ENCODE data around the gene UBASH3B. TPM values are rescaled to one million over a fixed set of nuclear protein-coding genes. Genes with fewer than 3 reads are reported as not detected.

Gene UBASH3B
- total RNA-seq, 2 experiments from 2014 or later = 16.2 to 20.1 TPM

DNA sequence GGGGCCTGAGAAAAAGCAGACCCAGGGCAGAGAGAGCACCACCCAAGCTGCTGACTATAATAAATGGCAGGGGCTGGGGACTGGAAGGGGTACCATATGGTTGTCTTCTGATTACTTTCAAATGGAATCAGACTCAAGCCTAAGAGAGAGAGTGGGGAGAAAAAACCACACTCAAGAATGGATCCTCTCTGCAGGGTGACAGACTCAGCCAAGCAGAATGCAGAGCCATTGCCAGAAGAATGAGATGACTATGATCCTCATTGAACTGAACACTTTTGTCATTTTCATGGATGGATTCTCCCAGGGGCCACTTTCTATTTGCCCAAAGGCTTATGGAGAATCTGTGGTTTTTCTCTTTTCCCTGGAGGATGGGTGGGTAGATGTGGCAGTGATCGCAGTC lies 8.7 kb downstream of the UBASH3B start:
- no peak for DNase-seq
- POLR2A ChIA-PET = no interaction called here
- peaks cover under 1% of the 10 kb centered on the region for H3K9me3 Mint-ChIP-seq (ENCODE audit: low read depth)
- H3K4me3 Mint-ChIP-seq = no peak overlapping the region
- H3K36me3 Mint-ChIP-seq (ENCODE audit: low read depth) = peaks cover 5% of the 10 kb centered on the region
- no peak overlapping the region for H3K27ac Mint-ChIP-seq
- no peaks in the 10 kb centered on the region for H3K27me3 Mint-ChIP-seq
- CTCF ChIA-PET = interaction anchor here (0.6 to 1.6 kb wide), 4 partner anchors 10 to 60 kb away, joined by 3 to 6 read pairs (median 4); no protein-coding TSS in a partner anchor
- peaks cover 62% of the 10 kb centered on the region for H3K4me1 Mint-ChIP-seq
- intact Hi-C loops (cut with DNase I, micrococcal nuclease) = no loop called here
- ATAC-seq = no peak

DNA sequence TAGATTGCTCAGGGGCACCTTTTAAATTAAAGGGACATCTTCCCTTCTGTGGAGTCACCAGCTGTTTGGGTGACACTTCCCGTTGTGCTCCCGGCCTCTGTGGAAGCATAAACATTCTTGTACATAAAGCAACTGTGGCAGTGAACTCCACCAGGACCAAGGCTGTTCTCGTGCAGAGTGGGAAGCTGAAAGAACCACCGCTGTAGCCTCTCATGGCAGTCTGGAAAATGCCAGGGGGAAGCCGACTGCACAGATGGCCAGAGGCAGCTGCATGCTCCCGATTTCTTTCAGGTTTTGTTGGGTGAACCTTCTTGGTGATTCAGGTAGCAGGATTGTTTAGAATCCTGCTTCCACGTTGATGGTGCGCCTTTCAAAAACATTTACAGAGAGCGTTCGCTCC lies 10.3 kb downstream of the UBASH3B start:
- ChIA-PET POLR2A (no interaction called here), CTCF (interaction anchor here (0.5 to 2.1 kb wide), 4 partner anchors 9 to 100 kb away, joined by 3 to 5 read pairs (median 4); no protein-coding TSS in a partner anchor)
- Mint-ChIP-seq H3K27ac (no peak overlapping the region), H3K4me1 (peaks cover 63% of the 10 kb centered on the region), H3K36me3 (ENCODE audit: low read depth) (peaks cover 9% of the 10 kb centered on the region), H3K27me3 (no peaks in the 10 kb centered on the region), H3K9me3 (ENCODE audit: low read depth) (peaks cover 4% of the 10 kb centered on the region), H3K4me3 (no peak overlapping the region)
- ATAC-seq = no peak
- intact Hi-C loops (cut with DNase I, micrococcal nuclease) = no loop called here
- DNase-seq = no peak

DNA sequence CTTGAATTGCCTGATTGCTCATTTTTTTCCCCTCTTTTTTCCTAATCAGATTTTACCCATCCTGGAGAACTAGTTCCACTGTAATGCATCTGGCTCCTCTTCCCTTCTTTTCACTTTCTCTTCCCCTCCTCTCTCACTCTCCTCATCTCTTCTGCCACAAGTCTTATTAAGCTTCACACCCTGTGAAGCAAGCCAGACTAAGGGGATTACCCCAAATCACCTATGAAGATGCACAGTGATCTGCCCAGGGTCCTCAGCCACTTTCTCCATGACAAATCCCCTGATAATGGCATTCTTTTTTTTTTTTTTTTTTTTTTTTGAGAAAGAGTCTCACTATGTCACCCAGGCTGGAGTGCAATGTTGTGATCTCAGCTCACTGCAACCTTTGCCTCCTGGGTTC lies 11.2 kb downstream of the UBASH3B start:
- intact Hi-C loops (cut with DNase I, micrococcal nuclease) = no loop called here

DNA sequence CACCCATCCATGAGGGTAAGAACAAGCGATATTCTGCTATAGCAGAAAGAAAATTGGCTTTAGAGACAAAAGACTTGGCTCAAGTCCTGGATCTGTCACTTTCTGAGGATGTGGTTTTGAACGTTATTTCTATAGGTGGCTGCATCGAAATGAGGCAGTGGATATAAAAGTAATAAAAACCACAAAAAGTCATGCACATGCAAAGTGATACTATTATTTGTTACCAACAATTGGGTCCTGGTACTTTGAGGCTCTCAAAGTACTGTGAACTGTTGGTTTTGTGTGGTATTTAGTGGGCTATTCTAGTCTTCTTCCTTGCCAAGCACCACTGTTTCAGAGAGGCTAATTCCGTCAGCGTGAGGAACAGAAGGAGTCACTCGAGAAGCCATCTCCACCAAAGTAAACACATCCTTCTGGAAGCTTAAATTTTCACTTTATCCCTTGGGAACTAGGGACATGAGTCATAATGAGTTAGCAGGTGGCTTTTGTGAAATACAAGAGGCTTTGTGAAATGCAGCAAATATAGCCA lies 13.1 kb downstream of the UBASH3B start:
- ATAC-seq (peak; percentile 82), DNase-seq (no peak)
- ChIA-PET CTCF (interaction anchor here (0.7 to 1.6 kb wide), 5 partner anchors 8 to 689 kb away, joined by 3 to 8 read pairs (median 3); no protein-coding TSS in a partner anchor), POLR2A (interaction anchor here (0.7 to 1.2 kb wide), 2 partner anchors 10 to 241 kb away, joined by 4 read pairs; no protein-coding TSS in a partner anchor)
- H3K36me3 Mint-ChIP-seq (ENCODE audit: low read depth) = peaks cover 16% of the 10 kb centered on the region
- intact Hi-C loops (cut with DNase I, micrococcal nuclease) = loop anchor here in 1 of 2 experiments (2.0 kb wide), 1 partner anchor 28 kb away; no protein-coding TSS in a partner anchor
- H3K27ac Mint-ChIP-seq = peak overlapping the region; percentile 47
- peaks cover 66% of the 10 kb centered on the region for H3K4me1 Mint-ChIP-seq
- H3K27me3 Mint-ChIP-seq = no peaks in the 10 kb centered on the region
- peaks cover 4% of the 10 kb centered on the region for H3K9me3 Mint-ChIP-seq (ENCODE audit: low read depth)
- H3K4me3 Mint-ChIP-seq = no peak overlapping the region

More for the DNA sequence above, 11.2 kb downstream of the UBASH3B start:
- H3K27me3 Mint-ChIP-seq = no peaks in the 10 kb centered on the region
- POLR2A ChIA-PET = interaction anchor here (1.4 kb wide), 1 partner anchor 10 kb away, joined by 3 read pairs; no protein-coding TSS in a partner anchor
- peak; percentile 55 for ATAC-seq
- peak overlapping the region; percentile 32 for H3K27ac Mint-ChIP-seq
- H3K4me3 Mint-ChIP-seq = no peak overlapping the region
- no peak for DNase-seq
- peaks cover 13% of the 10 kb centered on the region for H3K36me3 Mint-ChIP-seq (ENCODE audit: low read depth)
- peaks cover 4% of the 10 kb centered on the region for H3K9me3 Mint-ChIP-seq (ENCODE audit: low read depth)
- peaks cover 67% of the 10 kb centered on the region for H3K4me1 Mint-ChIP-seq
- CTCF ChIA-PET = interaction anchor here (0.7 to 2.1 kb wide), 6 partner anchors 10 to 89 kb away, joined by 3 to 5 read pairs (median 3); partner anchors contain the start of gene UBASH3B

DNA sequence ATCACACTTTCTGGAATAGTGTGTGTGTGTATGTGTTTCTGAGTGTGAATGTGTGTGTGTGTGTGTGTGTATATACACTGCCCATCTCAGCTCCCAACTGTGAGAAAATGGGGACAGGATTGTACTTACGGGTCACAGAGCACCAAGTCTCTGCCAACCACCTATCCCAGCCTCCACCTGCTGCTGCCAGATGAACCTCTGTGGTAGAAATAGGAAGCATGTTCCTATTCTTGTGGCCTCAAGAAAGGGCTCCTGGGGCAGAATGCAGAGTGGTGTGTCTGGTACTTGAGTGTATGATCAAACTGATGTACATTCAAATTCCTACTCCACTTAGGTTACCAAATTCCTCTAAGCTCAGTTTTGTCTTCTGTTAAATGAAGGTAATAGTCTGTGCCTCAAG lies 14.6 kb downstream of the UBASH3B start:
- no peak overlapping the region for H3K4me3 Mint-ChIP-seq
- DNase-seq = no peak
- ATAC-seq = no peak
- intact Hi-C loops (cut with DNase I, micrococcal nuclease) = no loop called here
- H3K27me3 Mint-ChIP-seq = no peaks in the 10 kb centered on the region
- ChIA-PET POLR2A (interaction anchor here (0.5 kb wide), 1 partner anchor 9 kb away, joined by 4 read pairs; no protein-coding TSS in a partner anchor), CTCF (interaction anchor here (0.8 to 1.6 kb wide), 6 partner anchors 8 to 111 kb away, joined by 3 to 8 read pairs (median 4); no protein-coding TSS in a partner anchor)
- H3K27ac Mint-ChIP-seq = no peak overlapping the region
- peaks cover 4% of the 10 kb centered on the region for H3K9me3 Mint-ChIP-seq (ENCODE audit: low read depth)
- H3K36me3 Mint-ChIP-seq (ENCODE audit: low read depth) = peaks cover 16% of the 10 kb centered on the region
- peaks cover 71% of the 10 kb centered on the region for H3K4me1 Mint-ChIP-seq

DNA sequence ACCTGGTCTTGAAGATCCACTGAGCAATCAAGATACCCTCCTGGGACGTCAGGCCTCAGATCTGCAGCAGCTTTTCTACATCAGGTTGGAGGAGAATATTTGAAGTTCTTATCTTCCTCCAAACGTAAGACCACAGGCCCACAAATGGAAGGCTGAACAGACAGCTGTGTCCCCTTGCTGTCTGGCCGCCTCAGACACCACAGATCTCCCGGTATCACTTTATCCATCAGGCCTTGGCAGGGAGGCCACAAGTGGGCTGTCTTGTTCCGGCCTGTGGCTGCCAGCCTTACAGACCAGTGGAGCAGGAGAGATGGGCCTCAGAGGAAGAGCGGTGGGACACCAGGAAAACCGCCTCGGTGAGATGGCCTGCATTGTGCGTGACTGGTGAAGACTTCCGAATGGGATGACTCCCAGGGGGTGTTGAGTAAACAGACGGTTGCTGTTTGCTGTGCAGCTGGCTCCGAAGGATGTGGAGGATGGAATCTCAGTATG lies 15.9 kb downstream of the UBASH3B start:
- peaks cover 16% of the 10 kb centered on the region for H3K36me3 Mint-ChIP-seq (ENCODE audit: low read depth)
- peaks cover 4% of the 10 kb centered on the region for H3K9me3 Mint-ChIP-seq (ENCODE audit: low read depth)
- ATAC-seq = no peak
- intact Hi-C loops (cut with DNase I, micrococcal nuclease) = no loop called here
- H3K4me1 Mint-ChIP-seq = peaks cover 83% of the 10 kb centered on the region
- ChIA-PET CTCF (interaction anchor here (0.9 kb wide), 1 partner anchor 10 kb away, joined by 3 read pairs; no protein-coding TSS in a partner anchor), POLR2A (interaction anchor here (0.5 kb wide), 1 partner anchor 9 kb away, joined by 3 read pairs; no protein-coding TSS in a partner anchor)
- no peaks in the 10 kb centered on the region for H3K27me3 Mint-ChIP-seq
- no peak for DNase-seq
- no peak overlapping the region for H3K4me3 Mint-ChIP-seq
- H3K27ac Mint-ChIP-seq = no peak overlapping the region

DNA sequence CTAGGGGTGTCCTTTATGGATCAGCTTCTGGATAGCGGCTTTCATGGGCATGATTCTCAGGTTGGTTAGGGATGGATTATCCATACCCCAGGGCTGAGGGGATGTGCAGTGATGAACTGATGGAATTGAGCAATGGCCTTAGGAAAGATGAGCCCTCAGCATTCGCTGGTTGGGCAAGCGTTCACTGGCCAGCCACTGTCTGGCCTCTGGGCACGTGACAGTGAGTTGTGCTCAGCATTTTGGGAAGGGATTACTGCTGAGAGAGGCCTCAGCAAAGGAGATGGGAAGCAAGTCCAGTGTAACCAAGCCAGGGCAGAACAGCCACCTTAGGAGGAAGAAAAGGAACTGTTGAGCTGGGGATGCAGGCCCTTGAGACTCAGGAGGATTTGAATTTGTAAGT lies 17.4 kb downstream of the UBASH3B start:
- intact Hi-C loops (cut with DNase I, micrococcal nuclease) = no loop called here
- H3K27me3 Mint-ChIP-seq = no peaks in the 10 kb centered on the region

DNA sequence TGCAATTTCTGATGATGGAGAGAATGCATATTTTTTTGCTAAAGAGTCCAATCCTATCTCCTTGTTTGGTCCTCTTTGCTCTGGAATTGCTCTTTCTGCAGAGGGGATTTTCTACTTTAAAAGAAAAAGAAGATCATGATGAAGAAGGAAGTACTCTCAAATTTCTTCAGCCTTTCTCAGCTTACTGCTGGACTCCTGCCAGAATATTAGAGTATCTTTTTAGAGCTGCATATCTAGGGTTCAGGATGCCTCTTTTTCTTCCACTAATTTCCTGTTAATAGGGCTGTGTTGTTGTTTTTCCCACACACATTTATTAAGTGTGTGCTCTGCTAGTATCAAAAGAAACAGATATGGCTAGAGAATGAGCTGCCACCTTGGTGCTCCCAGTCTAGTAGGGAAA lies 18.2 kb downstream of the UBASH3B start:
- Mint-ChIP-seq H3K4me3 (no peak overlapping the region), H3K36me3 (ENCODE audit: low read depth) (peaks cover 14% of the 10 kb centered on the region), H3K9me3 (ENCODE audit: low read depth) (peaks cover 4% of the 10 kb centered on the region), H3K4me1 (peaks cover 73% of the 10 kb centered on the region), H3K27ac (no peak overlapping the region), H3K27me3 (no peaks in the 10 kb centered on the region)
- intact Hi-C loops (cut with DNase I, micrococcal nuclease) = loop anchor here (2.0 kb wide), 2 partner anchors 17 to 53 kb away; no protein-coding TSS in a partner anchor
- ChIA-PET CTCF (interaction anchor here (0.6 to 3.3 kb wide), 11 partner anchors 10 to 528 kb away, joined by 3 to 16 read pairs (median 6); partner anchors contain the start of gene UBASH3B), POLR2A (interaction anchor here (1.2 to 2.1 kb wide), 3 partner anchors 17 to 389 kb away, joined by 3 to 8 read pairs (median 7); partner anchors contain the start of genes HSPA8 and UBASH3B)
- no peak for ATAC-seq
- DNase-seq = no peak

More for the DNA sequence above, 17.4 kb downstream of the UBASH3B start:
- Mint-ChIP-seq H3K4me1 (peaks cover 80% of the 10 kb centered on the region), H3K4me3 (no peak overlapping the region), H3K27ac (peak overlapping the region; percentile 25), H3K9me3 (ENCODE audit: low read depth) (peaks cover 4% of the 10 kb centered on the region), H3K36me3 (ENCODE audit: low read depth) (peaks cover 14% of the 10 kb centered on the region)
- ATAC-seq (no peak), DNase-seq (no peak)
- ChIA-PET CTCF (interaction anchor here (1.2 to 3.3 kb wide), 5 partner anchors 19 to 181 kb away, joined by 3 to 16 read pairs (median 6); no protein-coding TSS in a partner anchor), POLR2A (no interaction called here)

DNA sequence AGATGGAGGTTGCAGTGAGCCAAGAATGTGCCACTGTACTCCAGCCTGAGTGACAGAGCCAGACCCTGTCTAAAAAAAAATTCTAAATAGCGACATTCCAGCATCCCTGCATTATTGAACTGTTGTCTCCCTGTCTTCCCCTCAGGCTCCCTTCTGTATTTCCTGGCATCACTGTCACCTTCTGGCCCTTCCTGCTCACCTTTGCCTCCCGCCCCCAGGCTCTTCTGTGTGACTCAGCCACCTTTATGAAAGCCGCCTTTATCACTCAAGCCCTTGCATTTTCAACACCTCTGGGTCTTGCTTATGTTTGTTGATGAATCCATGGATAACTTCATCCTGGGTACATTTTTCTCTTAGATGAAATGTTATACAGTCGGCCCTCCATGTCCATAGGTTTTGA lies 21.1 kb downstream of the UBASH3B start:
- Mint-ChIP-seq H3K36me3 (ENCODE audit: low read depth) (peaks cover 5% of the 10 kb centered on the region), H3K27me3 (no peaks in the 10 kb centered on the region), H3K27ac (peak overlapping the region; percentile 40), H3K9me3 (ENCODE audit: low read depth) (no peaks in the 10 kb centered on the region), H3K4me1 (peaks cover 60% of the 10 kb centered on the region), H3K4me3 (no peak overlapping the region)
- peak; percentile 62 for DNase-seq
- POLR2A ChIA-PET = no interaction called here
- ATAC-seq = peak; percentile 40
- CTCF ChIA-PET = interaction anchor here (1.4 to 1.8 kb wide), 2 partner anchors 14 to 82 kb away, joined by 3 to 7 read pairs; no protein-coding TSS in a partner anchor
- intact Hi-C loops (cut with DNase I, micrococcal nuclease) = no loop called here

DNA sequence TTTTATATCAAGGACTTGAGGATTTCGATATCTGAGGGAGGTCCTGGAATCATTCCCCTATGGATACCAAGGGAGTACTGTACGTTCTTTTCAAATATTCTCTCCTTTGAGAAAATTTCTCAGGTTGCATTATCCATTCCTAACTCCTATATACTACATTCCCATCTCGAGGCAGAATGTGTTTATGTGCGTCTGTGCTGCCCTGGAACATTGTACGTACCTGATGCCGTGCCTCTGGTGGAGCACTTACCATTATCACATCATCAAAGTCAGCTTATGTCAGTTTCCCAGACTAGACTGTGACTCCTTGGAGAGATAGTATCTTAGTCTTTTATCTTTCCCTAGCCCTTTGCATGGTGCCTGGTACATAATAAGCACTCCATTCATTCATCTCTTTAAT lies 21.7 kb downstream of the UBASH3B start:
- ATAC-seq = no peak
- Mint-ChIP-seq H3K4me1 (peaks cover 60% of the 10 kb centered on the region), H3K27me3 (no peaks in the 10 kb centered on the region), H3K9me3 (ENCODE audit: low read depth) (no peaks in the 10 kb centered on the region), H3K4me3 (no peak overlapping the region), H3K36me3 (ENCODE audit: low read depth) (peaks cover 3% of the 10 kb centered on the region), H3K27ac (no peak overlapping the region)
- CTCF ChIA-PET = interaction anchor here (1.4 kb wide), 1 partner anchor 81 kb away, joined by 3 read pairs; no protein-coding TSS in a partner anchor
- no peak for DNase-seq
- POLR2A ChIA-PET = no interaction called here
- intact Hi-C loops (cut with DNase I, micrococcal nuclease) = no loop called here

DNA sequence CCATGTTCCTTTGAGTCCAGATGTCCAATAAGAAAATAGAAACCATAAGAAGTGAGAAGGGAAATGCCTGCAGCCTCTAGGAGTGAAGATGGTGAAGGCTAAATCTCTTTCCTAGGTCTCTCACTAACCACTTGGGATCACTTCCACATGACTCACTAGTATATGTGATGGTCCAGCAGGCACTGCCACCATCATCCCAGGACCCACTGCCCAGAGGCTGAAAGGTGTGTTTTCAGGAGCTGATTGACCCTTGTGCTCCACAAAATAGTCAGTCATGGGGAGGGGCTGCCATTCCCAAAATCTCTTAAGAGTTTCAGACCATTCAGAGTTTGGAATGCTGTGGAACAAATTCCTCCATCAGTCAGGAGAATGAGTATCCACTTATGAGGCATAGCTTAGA lies 22.9 kb downstream of the UBASH3B start:
- peaks cover 52% of the 10 kb centered on the region for H3K4me1 Mint-ChIP-seq

More for the DNA sequence above, 22.9 kb downstream of the UBASH3B start:
- ATAC-seq = no peak
- Mint-ChIP-seq H3K36me3 (ENCODE audit: low read depth) (no peaks in the 10 kb centered on the region), H3K27me3 (no peaks in the 10 kb centered on the region), H3K9me3 (ENCODE audit: low read depth) (no peaks in the 10 kb centered on the region), H3K27ac (no peak overlapping the region), H3K4me3 (no peak overlapping the region)
- no peak for DNase-seq
- ChIA-PET POLR2A (no interaction called here), CTCF (interaction anchor here (1.8 kb wide), 1 partner anchor 17 kb away, joined by 7 read pairs; no protein-coding TSS in a partner anchor)
- intact Hi-C loops (cut with DNase I, micrococcal nuclease) = no loop called here

Data from activated CD4-positive, alpha-beta T cell treated with anti-CD3 and anti-CD28 coated beads for 36 hours (primary cell).